Mesendoderm (in vitro differentiated cells): Measurements from ENCODE around the gene AQP2.
A peak's percentile ranks its signal among the peaks of the same experiment; 100 is the strongest.
"Not testable (repeated sequence)": the region's sequence is repeated elsewhere in the genome, so short reads cannot be mapped to it uniquely, and the experiment has no call there.

Source experiments
- DNase-seq: peaks from one replicate; pipeline ENCODE4 v3.0.0; 2013
- H2AK5ac ChIP-seq: 2 replicates; pipeline ENCODE4 v1.6.1; 2013; ENCODE audit warnings: low read length, inconsistent platforms
- H2BK120ac ChIP-seq: 2 replicates; pipeline ENCODE4 v1.6.1; 2013; ENCODE audit warnings: low read depth, mild to moderate bottlenecking, low read length, moderate library complexity, mixed read lengths
- H2BK15ac ChIP-seq: replicated peaks from 2 replicates; pipeline ENCODE4 v1.6.1; 2013; ENCODE audit warnings: low read depth, mild to moderate bottlenecking, moderate library complexity
- H2BK5ac ChIP-seq: 2 replicates; pipeline ENCODE4 v1.6.1; 2013; ENCODE audit warnings: low read length, inconsistent platforms
- H3K18ac ChIP-seq: 2 replicates; pipeline ENCODE4 v1.6.1; 2013; ENCODE audit warnings: mild to moderate bottlenecking, low read length, mixed read lengths
- H3K23ac ChIP-seq: one replicate; pipeline ENCODE4 v1.6.1; 2013; ENCODE audit warnings: low read length
- H3K27ac ChIP-seq: 2 replicates; pipeline ENCODE4 v1.5.1; 2013; ENCODE audit warnings: low read depth, mild to moderate bottlenecking, inconsistent platforms, low read length, moderate library complexity
- H3K27me3 ChIP-seq: 2 replicates; pipeline ENCODE4 v1.6.1; 2013; ENCODE audit warnings: low read length, control low read depth, mild to moderate bottlenecking, inconsistent platforms; ENCODE audit not compliant: insufficient read depth, poor library complexity
- H3K36me3 ChIP-seq: 2 replicates; pipeline ENCODE4 v1.6.1; 2013; ENCODE audit warnings: low read length, inconsistent platforms; ENCODE audit not compliant: control insufficient read depth, insufficient read depth
- H3K4ac ChIP-seq: one replicate; pipeline ENCODE4 v1.6.1; 2013; ENCODE audit warnings: low read depth, mild to moderate bottlenecking, low read length, moderate library complexity
- H3K4me1 ChIP-seq: 2 replicates; pipeline ENCODE4 v1.6.1; 2013; ENCODE audit warnings: low read depth, low read length, inconsistent platforms; ENCODE audit not compliant: control insufficient read depth
- H3K4me2 ChIP-seq: 2 replicates; pipeline ENCODE4 v1.6.1; 2013; ENCODE audit warnings: low read length
- H3K4me3 ChIP-seq: 2 replicates; pipeline ENCODE4 v1.5.1; 2013; ENCODE audit warnings: mild to moderate bottlenecking, low read length
- H3K56ac ChIP-seq: one replicate; pipeline ENCODE4 v1.6.1; 2013; ENCODE audit warnings: low read length
- H3K79me1 ChIP-seq: 2 replicates; pipeline ENCODE4 v1.6.1; 2013; ENCODE audit warnings: low read length, inconsistent platforms
- H3K79me2 ChIP-seq: 2 replicates; pipeline ENCODE4 v1.6.1; 2013; ENCODE audit warnings: mild to moderate bottlenecking, low read length; ENCODE audit not compliant: control insufficient read depth, insufficient read depth
- H3K9ac ChIP-seq: 2 replicates; pipeline ENCODE4 v1.6.1; 2013; ENCODE audit warnings: low read length, inconsistent platforms
- H4K5ac ChIP-seq: one replicate; pipeline ENCODE4 v1.6.1; 2013; ENCODE audit warnings: low read length
- H4K8ac ChIP-seq: one replicate; pipeline ENCODE4 v1.6.1; 2013; ENCODE audit warnings: low read depth, mild to moderate bottlenecking, control low read depth, low read length, moderate library complexity
- WGBS: extraction: QIAGEN DNeasy Blood & Tissue Kit; methylation state at CpG from one replicate; pipeline ENCODE4 v1.1.7; 2013; ENCODE audit warnings: low lambda C conversion rate, missing lambda C conversion rate; ENCODE audit not compliant: insufficient coverage; ENCODE audit errors: extremely low coverage; 5-methylcytosine and 5-hydroxymethylcytosine counted together

Gene AQP2

GRCh38 chr12:49986476-49986875 is 35.9 kb downstream of the AQP2 start:
- peak; percentile 40 for DNase-seq
- H3K18ac ChIP-seq, H3K56ac ChIP-seq, H2BK15ac ChIP-seq, H3K4me2 ChIP-seq, H4K5ac ChIP-seq, H2AK5ac ChIP-seq, H3K4me3 ChIP-seq, H3K27me3 ChIP-seq, H2BK120ac ChIP-seq, H4K8ac ChIP-seq, H3K79me1 ChIP-seq, H3K4ac ChIP-seq, H3K4me1 ChIP-seq, H3K36me3 ChIP-seq, H3K79me2 ChIP-seq, H3K27ac ChIP-seq, H3K23ac ChIP-seq, H3K9ac ChIP-seq, H2BK5ac ChIP-seq: not testable (repeated sequence)
- no CpG with 5 or more reads among the region's 3 CpGs for WGBS

DNA sequence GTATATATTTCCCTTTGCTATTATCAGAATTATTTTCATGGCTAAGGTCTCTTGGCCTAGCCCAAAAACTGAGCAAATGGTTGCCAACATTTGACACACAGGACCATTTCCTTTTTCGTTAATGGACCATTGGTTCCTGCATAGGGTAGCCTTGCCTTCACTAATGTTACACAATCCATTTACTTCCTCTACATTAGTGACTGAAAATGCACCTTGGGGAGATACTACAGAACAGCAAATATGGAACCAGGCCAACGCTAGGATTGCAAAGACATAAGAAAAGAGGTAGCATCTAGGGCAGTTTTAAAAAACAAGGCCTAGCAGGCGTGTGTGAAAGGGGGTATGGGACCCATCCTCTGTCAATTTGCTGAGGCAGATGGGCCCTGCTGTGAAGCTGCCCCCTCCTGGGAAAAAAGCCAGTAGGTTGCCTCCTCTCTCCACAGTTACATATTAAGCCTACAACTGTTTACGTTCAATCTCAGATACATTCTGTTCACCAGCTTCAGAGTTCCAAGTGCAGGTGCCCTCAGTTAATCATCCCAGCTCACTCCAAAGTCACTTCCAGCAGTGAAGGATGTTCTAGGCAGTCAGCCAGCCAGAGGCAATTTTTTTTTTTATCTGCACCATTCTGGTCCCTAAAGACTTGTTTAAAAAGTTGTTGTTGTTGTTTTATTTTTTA is 37.2 kb downstream of the AQP2 start:
- Histone ChIP-seq H3K4ac (no peak overlapping the region), H3K79me1 (no peaks in the 10 kb centered on the region), H2BK5ac (no peak overlapping the region), H2AK5ac (no peak overlapping the region), H3K79me2 (no peaks in the 10 kb centered on the region), H3K9ac (no peak overlapping the region), H4K5ac (no peak overlapping the region), H3K27me3 (no peaks in the 10 kb centered on the region), H3K4me1 (peaks cover 5% of the 10 kb centered on the region), H3K27ac (no peak overlapping the region), H3K18ac (no peak overlapping the region), H3K23ac (no peak overlapping the region), H2BK15ac (no peak overlapping the region), H3K56ac (no peak overlapping the region), H3K36me3 (peaks cover 8% of the 10 kb centered on the region), H4K8ac (no peak overlapping the region), H3K4me3 (no peak overlapping the region), H2BK120ac (no peak overlapping the region), H3K4me2 (no peak overlapping the region)
- WGBS = no CpG with 5 or more reads among the region's 4 CpGs
- no peak for DNase-seq

- H2BK5ac ChIP-seq, H2BK120ac ChIP-seq, H3K4me1 ChIP-seq, H3K27me3 ChIP-seq, H4K5ac ChIP-seq, H3K79me1 ChIP-seq, H3K18ac ChIP-seq, DNase-seq, H2BK15ac ChIP-seq, H3K4me2 ChIP-seq, H3K23ac ChIP-seq, H3K56ac ChIP-seq, H4K8ac ChIP-seq, H3K27ac ChIP-seq, H3K36me3 ChIP-seq, H3K9ac ChIP-seq, H3K4ac ChIP-seq, H2AK5ac ChIP-seq, H3K79me2 ChIP-seq, H3K4me3 ChIP-seq: not testable (repeated sequence)
- no CpG with 5 or more reads among the region's 2 CpGs for WGBS
Measured at GRCh38 chr12:49989400-49989799, 38.9 kb downstream of the AQP2 start.

GRCh38 chr12:49990273-49990672 is 39.7 kb downstream of the AQP2 start:
- H3K27ac ChIP-seq = no peak overlapping the region
- no peak overlapping the region for H3K4me2 ChIP-seq
- H2BK120ac ChIP-seq = no peak overlapping the region
- H3K4me1 ChIP-seq = no peaks in the 10 kb centered on the region
- H3K4ac ChIP-seq = no peak overlapping the region
- H3K4me3 ChIP-seq = no peak overlapping the region
- H3K27me3 ChIP-seq = no peaks in the 10 kb centered on the region
- no peak overlapping the region for H3K56ac ChIP-seq
- no peaks in the 10 kb centered on the region for H3K79me2 ChIP-seq
- H2BK15ac ChIP-seq = no peak overlapping the region
- H2BK5ac ChIP-seq = no peak overlapping the region
- H3K23ac ChIP-seq = no peak overlapping the region
- H3K18ac ChIP-seq = no peak overlapping the region
- no peak overlapping the region for H2AK5ac ChIP-seq
- no peak overlapping the region for H4K8ac ChIP-seq
- DNase-seq = no peak
- H3K36me3 ChIP-seq = peaks cover 10% of the 10 kb centered on the region
- no peaks in the 10 kb centered on the region for H3K79me1 ChIP-seq
- no CpG with 5 or more reads among the region's 4 CpGs for WGBS
- no peak overlapping the region for H4K5ac ChIP-seq
- no peak overlapping the region for H3K9ac ChIP-seq

- H3K79me1 ChIP-seq = no peaks in the 10 kb centered on the region
- no peak overlapping the region for H3K18ac ChIP-seq
- H3K4ac ChIP-seq = no peak overlapping the region
- H2BK120ac ChIP-seq = no peak overlapping the region
- H3K4me1 ChIP-seq = no peaks in the 10 kb centered on the region
- H3K79me2 ChIP-seq = no peaks in the 10 kb centered on the region
- no peak overlapping the region for H2BK15ac ChIP-seq
- H3K9ac ChIP-seq = no peak overlapping the region
- H3K23ac ChIP-seq = no peak overlapping the region
- H3K36me3 ChIP-seq = peaks cover 11% of the 10 kb centered on the region
- H3K56ac ChIP-seq = no peak overlapping the region
- DNase-seq = no peak
- WGBS = no CpG with 5 or more reads among the region's 2 CpGs
- no peak overlapping the region for H4K8ac ChIP-seq
- no peak overlapping the region for H2AK5ac ChIP-seq
- H3K27me3 ChIP-seq = no peaks in the 10 kb centered on the region
- no peak overlapping the region for H4K5ac ChIP-seq
- H3K4me3 ChIP-seq = no peak overlapping the region
- H3K4me2 ChIP-seq = no peak overlapping the region
- H3K27ac ChIP-seq = no peak overlapping the region
- H2BK5ac ChIP-seq = no peak overlapping the region
Measured at GRCh38 chr12:49998453-49998852, 47.9 kb downstream of the AQP2 start.

DNA sequence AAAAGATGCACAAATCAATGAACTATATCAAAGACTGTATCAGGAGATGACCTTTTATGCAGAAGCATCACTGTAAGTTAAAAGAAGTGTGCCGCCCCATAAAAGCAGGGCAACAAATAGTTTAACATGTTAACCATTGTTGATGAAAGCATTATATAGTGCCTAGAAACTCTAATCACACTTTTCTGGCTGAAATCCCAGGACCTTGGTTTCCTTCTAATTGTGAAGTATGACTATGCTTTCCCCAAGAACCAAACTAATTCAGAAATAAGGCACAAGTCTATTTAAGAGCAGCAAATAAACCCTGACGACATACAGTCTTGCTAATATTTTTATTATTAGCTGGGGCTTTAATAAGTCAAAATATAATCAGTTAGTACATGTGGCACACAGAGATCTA is 53.1 kb downstream of the AQP2 start:
- H3K4ac ChIP-seq = no peak overlapping the region
- H2BK5ac ChIP-seq = no peak overlapping the region
- DNase-seq = no peak
- no peak overlapping the region for H2BK15ac ChIP-seq
- no peak overlapping the region for H4K5ac ChIP-seq
- no peak overlapping the region for H3K4me3 ChIP-seq
- no peak overlapping the region for H4K8ac ChIP-seq
- no peaks in the 10 kb centered on the region for H3K27me3 ChIP-seq
- no peak overlapping the region for H3K27ac ChIP-seq
- no CpG with 5 or more reads among the region's 2 CpGs for WGBS
- no peaks in the 10 kb centered on the region for H3K79me2 ChIP-seq
- peaks cover 11% of the 10 kb centered on the region for H3K36me3 ChIP-seq
- H2BK120ac ChIP-seq = no peak overlapping the region
- H3K56ac ChIP-seq = no peak overlapping the region
- H3K79me1 ChIP-seq = peaks cover 4% of the 10 kb centered on the region
- no peaks in the 10 kb centered on the region for H3K4me1 ChIP-seq
- H2AK5ac ChIP-seq = no peak overlapping the region
- no peak overlapping the region for H3K9ac ChIP-seq
- H3K18ac ChIP-seq = no peak overlapping the region
- no peak overlapping the region for H3K4me2 ChIP-seq
- H3K23ac ChIP-seq = no peak overlapping the region
